HepG2 (cell line): ENCODE results near the gene PET100. TPM values are rescaled to one million over a fixed set of nuclear protein-coding genes. Genes with fewer than 3 reads are reported as not detected.
A peak's percentile ranks its signal among the peaks of the same experiment; 100 is the strongest.

Source experiments
- ATAC-seq: fragments of 200-7000 bp; cut with Tn5 transposase; 3 replicates; pipeline ENCODE4 v1.9.1; 2020; ENCODE audit warnings: mild to moderate bottlenecking, moderate library complexity
- BruUV-seq: library from RNA; stranded (reverse); fragments of 400-500 nt; replicated peaks from 2 replicates; lab custom pipeline; 2021; lab: Mats Ljungman, UMichigan
- CTCF ChIA-PET: fragments of 300-600 bp; formaldehyde crosslinking; extraction: SDS; loops from one replicate; lab custom pipeline; 2021; ENCODE audit warnings: low total read pairs, inconsistent platforms, low intra/inter-chr PET ratio; lab: Yijun Ruan, JAX
- POLR2A ChIA-PET: fragments of 350-600 bp; sonication (Branson Sonifier 250); formaldehyde crosslinking; loops from one replicate; lab custom pipeline; 2020; ENCODE audit warnings: antibody characterized with exemption, inconsistent platforms; lab: Yijun Ruan, JAX
- DNase-seq: peaks from one replicate; pipeline ENCODE4 v3.0.0-alpha.2; 2015; ENCODE audit warnings: low spot score
- FAIRE-seq: peaks from 3 replicates; lab custom pipeline; 2011; peaks lifted over from hg19 to GRCh38; lab: Jason Lieb, UNC
- H2AFZ ChIP-seq: one replicate; pipeline ENCODE4 v1.6.1; 2011; ENCODE audit warnings: low read length, inconsistent platforms
- H3K27ac ChIP-seq: fragments of 300-600 bp; 3 replicates; pipeline ENCODE4 v1.8.0; 2011; ENCODE audit warnings: mixed run types, mild to moderate bottlenecking, mixed read lengths, low read length, inconsistent platforms; ENCODE audit not compliant: insufficient read depth; ENCODE audit errors: extremely low read length
- H3K27me3 ChIP-seq, 2 experiments: fragments of 200-600 bp in 1 of 2; 2 replicates in 1 of 2; 3 replicates in 1 of 2; pipeline versions ENCODE4 v1.6.0 to v1.8.0; 2011; ENCODE audit warnings: low read length in 2 of 2, mild to moderate bottlenecking in 2 of 2, moderate library complexity in 2 of 2, inconsistent platforms in 1 of 2; ENCODE audit not compliant: insufficient read depth in 2 of 2, control insufficient read depth in 1 of 2
- H3K36me3 ChIP-seq, 2 experiments: fragments of 200-600 bp in 1 of 2; replicated peaks in 1 of 2; 2 replicates in 1 of 2; 3 replicates in 1 of 2; pipeline versions ENCODE4 v1.5.1 to v1.8.0; 2011; ENCODE audit warnings: low read length in 2 of 2, inconsistent platforms in 1 of 2; ENCODE audit not compliant: insufficient read depth in 2 of 2, control insufficient read depth in 1 of 2
- H3K4me1 ChIP-seq: 2 replicates; pipeline ENCODE4 v1.5.1; 2012; ENCODE audit warnings: low read length, inconsistent platforms; ENCODE audit not compliant: insufficient read depth
- H3K4me2 ChIP-seq: 2 replicates; pipeline ENCODE4 v1.6.0; 2011; ENCODE audit warnings: low read depth, low read length, inconsistent platforms
- H3K4me3 ChIP-seq, 3 experiments: fragments of 200-600 bp in 1 of 3; sonication (generic), shearing (Covaris generic) in 1 of 3; replicated peaks in 1 of 3; 2 replicates each; pipeline ENCODE4 v1.5.1; 2011 to 2016; ENCODE audit warnings: low read length in 3 of 3, inconsistent platforms in 2 of 3, low read depth in 2 of 3, mild to moderate bottlenecking in 2 of 3, control low read depth in 1 of 3, mixed read lengths in 1 of 3; ENCODE audit not compliant: insufficient read depth in 1 of 3
- H3K79me2 ChIP-seq: one replicate; pipeline ENCODE4 v1.6.1; 2011; ENCODE audit warnings: low read length, inconsistent platforms; ENCODE audit not compliant: insufficient read depth
- H3K9ac ChIP-seq: 2 replicates; pipeline ENCODE4 v1.6.0; 2011; ENCODE audit warnings: mild to moderate bottlenecking, low read depth, low read length, inconsistent platforms; ENCODE audit not compliant: insufficient read depth
- H3K9me3 ChIP-seq: 2 replicates; pipeline ENCODE4 v1.5.1; 2012; ENCODE audit warnings: mild to moderate bottlenecking, low read length
- H4K20me1 ChIP-seq: 2 replicates; pipeline ENCODE4 v1.6.0; 2011; ENCODE audit warnings: inconsistent platforms, mild to moderate bottlenecking, low read length, moderate library complexity; ENCODE audit not compliant: insufficient read depth
- KLF9 ChIP-seq: IDR thresholded peaks from 2 replicates; pipeline ENCODE4 v1.6.1; 2016; ENCODE audit warnings: low read depth
- WGBS: methylation state at CpG from one replicate; pipeline ENCODE4 v1.1.6; 2017; ENCODE audit warnings: low lambda C conversion rate; 5-methylcytosine and 5-hydroxymethylcytosine counted together
- in situ Hi-C: cut with HindIII; loops from 2 replicates; pipeline ENCODE4 v1.10.0; 2017; ENCODE audit warnings: low pct_unique_long_range_greater_than_20kb; ENCODE audit not compliant: extremely low pct_ligation_motif_present
- intact Hi-C: fragments of 100-400 bp; cut with micrococcal nuclease; formaldehyde crosslinking; loops from one replicate; pipeline ENCODE4 v1.10.0; 2022; ENCODE audit not compliant: unreplicated experiment
- polyA plus RNA-seq, 8 experiments: library from polyadenylated mRNA; depleted of rRNA in 3 of 8; stranded (reverse) in 7 of 8; unstranded in 1 of 8; fragments of >200 nt; fragmentation: Illumina TruSeq in 4 of 8; extraction: Trizol in 4 of 8; gene quantifications; 2 replicates each; pipeline versions ENCODE4 v1.2.1 to v1.2.3, GENCODE V29; 2011 to 2016; ENCODE audit warnings: low read depth in 4 of 8, missing spikeins in 1 of 8, mixed read lengths in 1 of 8; ENCODE audit not compliant: insufficient read depth in 1 of 8
- total RNA-seq, 5 experiments: library from RNA; depleted of rRNA; stranded (reverse); fragments of >200 nt; fragmentation: Illumina TruSeq; extraction: Trizol; gene quantifications; 2 replicates each; pipeline ENCODE4 v1.2.3, GENCODE V29; 2016; ENCODE audit warnings: low read depth in 1 of 5
- TF ChIP-seq, protein P1 (sequence below): IDR thresholded peaks from 2 replicates; pipeline ENCODE4 v1.6.1; 2012; ENCODE audit warnings: inconsistent platforms
- TF ChIP-seq, protein P2 (sequence below): sonication (generic); formaldehyde crosslinking; IDR thresholded peaks from 2 replicates; pipeline ENCODE4 v1.4.0; 2020; ENCODE audit warnings: missing genetic modification reagents
- TF ChIP-seq, protein P3 (sequence below): sonication (generic); formaldehyde crosslinking; IDR thresholded peaks from 2 replicates; pipeline ENCODE4 v1.5.1; 2020; ENCODE audit warnings: mild to moderate bottlenecking, missing genetic modification reagents, moderate library complexity

Gene PET100
- total and polyA plus RNA-seq, 2 of the 13 experiments (the other 11 are each of a cell fraction or from before 2014, with no cell fraction given), result 22.3 to 66.5 TPM

DNA sequence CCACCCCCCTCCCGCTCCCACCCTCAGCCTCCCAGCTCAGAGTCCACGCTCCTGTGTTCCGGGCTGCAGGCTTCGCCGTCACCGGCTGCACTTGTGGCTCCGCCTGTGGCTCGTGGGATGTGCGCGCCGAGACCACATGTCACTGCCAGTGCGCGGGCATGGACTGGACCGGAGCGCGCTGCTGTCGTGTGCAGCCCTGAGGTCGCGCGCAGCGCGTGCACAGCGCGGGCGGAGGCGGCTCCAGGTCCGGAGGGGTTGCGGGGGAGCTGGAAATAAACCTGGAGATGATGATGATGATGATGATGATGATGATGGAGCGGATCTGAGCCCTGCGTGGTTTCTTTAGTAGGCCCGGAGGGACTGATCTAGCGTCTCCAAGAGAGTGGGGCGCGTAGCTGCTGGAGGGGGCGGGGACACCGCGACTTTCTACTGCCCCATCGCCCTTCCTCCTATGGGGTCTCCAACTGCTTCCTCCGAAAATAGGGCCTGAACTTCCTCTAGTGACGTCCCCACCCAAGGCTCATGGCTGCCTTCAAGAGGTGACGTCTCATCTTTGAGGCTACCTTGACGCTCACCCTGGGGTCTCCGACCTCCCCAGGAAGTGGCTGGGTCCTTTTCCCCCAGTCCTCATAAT, 40.7 kb downstream of the PET100 start:
- H3K4me3 ChIP-seq, result peak overlapping the region in 1 of 3 experiments; percentile 23; a peak in 1 of 6 replicates
- H3K4me2 ChIP-seq, result peak overlapping the region; percentile 57
- no peak overlapping the region for H3K27ac ChIP-seq
- H3K4me1 ChIP-seq, result no peaks in the 10 kb centered on the region
- no peaks in the 10 kb centered on the region for H4K20me1 ChIP-seq
- POLR2A ChIA-PET, result no interaction called here
- CTCF ChIA-PET, result no interaction called here
- 50% methylated on average over 4 of the region's 43 CpGs for WGBS
- in situ Hi-C loops, result no loop called here
- no peaks in the 10 kb centered on the region for H3K36me3 ChIP-seq
- DNase-seq (no peak), FAIRE-seq (no peak), ATAC-seq (peak; percentile 18; the same call in 2 of the 3 replicates)
- H2AFZ ChIP-seq, result no peak overlapping the region
- peaks cover 0 to 25% of the 10 kb centered on the region in 2 experiments; a peak in 1 of 5 replicates for H3K27me3 ChIP-seq
- no TSS peak for BruUV-seq
- TF ChIP-seq, protein P1, sequence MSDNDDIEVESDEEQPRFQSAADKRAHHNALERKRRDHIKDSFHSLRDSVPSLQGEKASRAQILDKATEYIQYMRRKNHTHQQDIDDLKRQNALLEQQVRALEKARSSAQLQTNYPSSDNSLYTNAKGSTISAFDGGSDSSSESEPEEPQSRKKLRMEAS, result 0 out of 2 replicates have a peak, but pooled peaks have one; percentile 23
- no peak for TF ChIP-seq KLF9 (CRISPR knock-in tag)
- TF ChIP-seq, protein P2, sequence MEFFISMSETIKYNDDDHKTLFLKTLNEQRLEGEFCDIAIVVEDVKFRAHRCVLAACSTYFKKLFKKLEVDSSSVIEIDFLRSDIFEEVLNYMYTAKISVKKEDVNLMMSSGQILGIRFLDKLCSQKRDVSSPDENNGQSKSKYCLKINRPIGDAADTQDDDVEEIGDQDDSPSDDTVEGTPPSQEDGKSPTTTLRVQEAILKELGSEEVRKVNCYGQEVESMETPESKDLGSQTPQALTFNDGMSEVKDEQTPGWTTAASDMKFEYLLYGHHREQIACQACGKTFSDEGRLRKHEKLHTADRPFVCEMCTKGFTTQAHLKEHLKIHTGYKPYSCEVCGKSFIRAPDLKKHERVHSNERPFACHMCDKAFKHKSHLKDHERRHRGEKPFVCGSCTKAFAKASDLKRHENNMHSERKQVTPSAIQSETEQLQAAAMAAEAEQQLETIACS, result peak; percentile 67
- TF ChIP-seq, protein P3, sequence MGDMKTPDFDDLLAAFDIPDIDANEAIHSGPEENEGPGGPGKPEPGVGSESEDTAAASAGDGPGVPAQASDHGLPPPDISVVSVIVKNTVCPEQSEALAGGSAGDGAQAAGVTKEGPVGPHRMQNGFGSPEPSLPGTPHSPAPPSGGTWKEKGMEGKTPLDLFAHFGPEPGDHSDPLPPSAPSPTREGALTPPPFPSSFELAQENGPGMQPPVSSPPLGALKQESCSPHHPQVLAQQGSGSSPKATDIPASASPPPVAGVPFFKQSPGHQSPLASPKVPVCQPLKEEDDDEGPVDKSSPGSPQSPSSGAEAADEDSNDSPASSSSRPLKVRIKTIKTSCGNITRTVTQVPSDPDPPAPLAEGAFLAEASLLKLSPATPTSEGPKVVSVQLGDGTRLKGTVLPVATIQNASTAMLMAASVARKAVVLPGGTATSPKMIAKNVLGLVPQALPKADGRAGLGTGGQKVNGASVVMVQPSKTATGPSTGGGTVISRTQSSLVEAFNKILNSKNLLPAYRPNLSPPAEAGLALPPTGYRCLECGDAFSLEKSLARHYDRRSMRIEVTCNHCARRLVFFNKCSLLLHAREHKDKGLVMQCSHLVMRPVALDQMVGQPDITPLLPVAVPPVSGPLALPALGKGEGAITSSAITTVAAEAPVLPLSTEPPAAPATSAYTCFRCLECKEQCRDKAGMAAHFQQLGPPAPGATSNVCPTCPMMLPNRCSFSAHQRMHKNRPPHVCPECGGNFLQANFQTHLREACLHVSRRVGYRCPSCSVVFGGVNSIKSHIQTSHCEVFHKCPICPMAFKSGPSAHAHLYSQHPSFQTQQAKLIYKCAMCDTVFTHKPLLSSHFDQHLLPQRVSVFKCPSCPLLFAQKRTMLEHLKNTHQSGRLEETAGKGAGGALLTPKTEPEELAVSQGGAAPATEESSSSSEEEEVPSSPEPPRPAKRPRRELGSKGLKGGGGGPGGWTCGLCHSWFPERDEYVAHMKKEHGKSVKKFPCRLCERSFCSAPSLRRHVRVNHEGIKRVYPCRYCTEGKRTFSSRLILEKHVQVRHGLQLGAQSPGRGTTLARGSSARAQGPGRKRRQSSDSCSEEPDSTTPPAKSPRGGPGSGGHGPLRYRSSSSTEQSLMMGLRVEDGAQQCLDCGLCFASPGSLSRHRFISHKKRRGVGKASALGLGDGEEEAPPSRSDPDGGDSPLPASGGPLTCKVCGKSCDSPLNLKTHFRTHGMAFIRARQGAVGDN (CRISPR knock-in tag), result peak; percentile 38
- no peaks in the 10 kb centered on the region for H3K79me2 ChIP-seq
- intact Hi-C loops, result no loop called here
- no peaks in the 10 kb centered on the region for H3K9me3 ChIP-seq
- no peak overlapping the region for H3K9ac ChIP-seq
